ENCODE data around the gene TBC1D2B.
"Not testable (repeated sequence)": the region's sequence is repeated elsewhere in the genome, so short reads cannot be mapped to it uniquely, and the experiment has no call there.

TBC1D2B gene

DNA sequence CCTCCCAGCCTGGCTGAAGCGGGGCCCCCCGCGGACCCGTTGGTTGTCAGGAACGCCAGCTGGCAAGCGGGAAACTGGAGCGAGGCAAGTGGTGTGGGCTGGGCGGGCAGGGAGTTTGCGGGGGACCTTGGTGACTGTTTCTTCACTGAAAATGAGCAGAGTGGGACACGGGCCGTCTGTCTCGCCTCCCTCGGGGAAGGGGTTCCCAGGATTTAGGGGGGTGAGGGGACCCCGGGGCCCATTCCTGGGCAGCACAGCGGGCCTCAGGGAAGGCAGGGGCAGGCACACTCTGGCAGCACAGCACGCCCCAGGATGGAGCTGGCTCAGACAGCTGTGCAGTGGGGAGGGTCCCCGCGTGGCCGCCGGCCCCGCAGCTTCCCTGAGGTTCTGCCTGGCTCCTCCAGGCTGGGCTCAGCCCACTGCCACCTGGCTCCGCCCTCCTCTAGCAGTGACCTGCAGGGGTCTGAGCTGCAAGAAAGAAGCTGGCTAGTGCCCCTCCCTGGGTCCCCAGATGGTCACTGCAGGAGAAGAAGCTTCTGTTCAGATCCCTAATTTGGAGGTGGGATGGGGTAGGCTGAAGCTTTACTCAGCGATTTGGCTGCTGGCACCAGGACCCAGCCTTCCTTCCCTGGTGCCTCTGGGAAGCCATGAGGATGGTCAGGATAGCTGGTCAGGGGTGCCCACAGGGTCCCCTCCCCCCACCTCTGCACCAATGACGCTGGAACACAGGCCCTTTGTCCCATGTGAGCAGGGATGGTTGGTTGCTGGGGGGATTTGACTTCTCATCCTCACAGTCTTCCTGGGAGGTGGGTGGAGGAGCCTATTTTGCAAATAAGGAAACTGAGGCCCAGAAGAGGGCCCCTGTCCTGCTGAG lies 90.4 kb downstream of the TBC1D2B start:
- DNase-seq (ENCODE audit: low read depth): no peak

DNA sequence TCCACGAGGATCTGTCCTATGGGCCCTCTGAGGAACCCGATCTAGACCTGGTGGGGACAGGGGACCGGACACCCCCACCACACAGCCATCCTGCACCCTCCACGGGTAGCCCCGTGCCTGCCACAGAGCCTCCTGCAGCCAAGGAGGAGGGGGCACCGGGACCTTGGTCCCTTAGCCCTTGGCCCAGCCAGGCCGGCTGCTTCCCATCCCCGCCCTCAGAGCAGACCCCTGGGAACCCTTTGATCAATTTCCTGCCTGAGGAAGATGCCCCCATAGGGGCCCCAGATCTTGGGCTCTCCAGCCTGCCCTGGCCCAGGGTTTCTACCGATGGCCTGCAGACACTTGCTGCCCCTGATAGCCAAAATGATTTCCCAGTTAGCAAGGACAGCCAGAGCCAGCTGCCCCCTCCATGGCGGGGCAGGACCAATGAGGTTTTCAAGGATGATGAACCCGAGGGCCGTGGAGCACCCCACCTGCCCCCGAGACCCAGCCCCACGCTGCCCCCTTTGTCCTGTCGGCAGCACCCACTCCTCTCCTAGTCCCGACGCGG lies 91.5 kb downstream of the TBC1D2B start:
- DNase-seq (ENCODE audit: low read depth): no peak

DNA sequence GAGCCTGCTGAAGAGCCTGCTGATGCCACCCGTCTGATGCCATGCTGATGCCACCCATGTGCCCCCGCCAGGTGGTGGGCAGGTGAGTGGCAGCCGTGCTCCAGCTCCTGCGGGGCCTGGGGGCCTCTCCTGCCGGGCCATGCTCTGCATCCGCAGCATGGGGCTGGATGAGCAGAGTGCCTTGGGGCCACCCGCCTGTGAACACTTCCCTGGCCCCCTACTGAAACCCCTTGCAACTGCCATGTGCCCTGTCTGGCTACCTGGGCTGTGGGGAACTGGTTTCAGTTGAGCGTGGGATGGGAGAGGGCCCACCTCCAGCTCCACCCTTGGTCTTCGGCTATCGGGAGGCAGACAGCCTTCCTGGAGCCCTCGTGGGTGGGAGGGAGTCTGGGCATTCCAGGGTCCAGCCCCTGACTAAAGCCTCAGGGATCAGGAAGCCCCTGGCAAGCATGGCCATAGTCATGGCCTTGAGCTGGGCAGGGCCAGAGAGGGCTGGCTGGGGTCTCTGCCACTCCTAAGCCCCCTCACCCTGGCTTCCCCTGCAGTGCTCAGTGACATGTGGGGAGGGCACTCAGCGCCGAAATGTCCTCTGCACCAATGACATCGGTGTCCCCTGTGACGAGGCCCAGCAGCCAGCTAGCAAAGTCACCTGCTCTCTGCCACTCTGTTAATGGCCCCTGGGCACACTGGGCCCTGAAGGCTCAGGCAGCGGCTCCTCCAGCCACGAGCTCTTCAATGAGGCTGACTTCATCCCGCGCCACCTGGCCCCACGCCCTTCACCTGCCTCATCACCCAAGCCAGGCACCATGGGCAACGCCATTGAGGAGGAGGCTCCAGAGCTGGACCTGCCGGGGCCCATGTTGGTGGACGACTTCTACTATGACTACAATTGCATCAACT lies 92.2 kb downstream of the TBC1D2B start:
- DNase-seq (ENCODE audit: low read depth): no peak

DNA sequence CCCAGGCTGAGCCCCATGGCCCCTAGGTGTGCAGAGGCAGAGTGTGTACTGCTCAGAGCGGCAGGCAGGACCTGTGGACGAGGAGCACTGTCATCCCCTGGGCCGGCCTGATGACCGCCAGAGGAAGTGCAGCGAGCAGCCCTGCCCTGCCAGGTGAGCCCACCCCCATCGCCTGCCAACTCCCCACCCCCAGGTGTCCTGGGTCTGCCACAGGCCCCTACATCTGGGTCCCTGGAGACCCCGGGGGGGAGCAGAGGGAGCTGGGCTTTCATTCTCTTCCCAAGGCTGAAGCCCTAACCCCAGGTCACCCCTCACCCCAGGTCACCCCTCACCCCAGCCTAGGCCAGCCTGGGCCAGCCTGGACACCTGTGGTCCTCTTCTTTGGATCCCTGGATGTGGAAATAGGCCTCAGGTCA lies 93.1 kb downstream of the TBC1D2B start:
- DNase-seq (ENCODE audit: low read depth): no peak

DNA sequence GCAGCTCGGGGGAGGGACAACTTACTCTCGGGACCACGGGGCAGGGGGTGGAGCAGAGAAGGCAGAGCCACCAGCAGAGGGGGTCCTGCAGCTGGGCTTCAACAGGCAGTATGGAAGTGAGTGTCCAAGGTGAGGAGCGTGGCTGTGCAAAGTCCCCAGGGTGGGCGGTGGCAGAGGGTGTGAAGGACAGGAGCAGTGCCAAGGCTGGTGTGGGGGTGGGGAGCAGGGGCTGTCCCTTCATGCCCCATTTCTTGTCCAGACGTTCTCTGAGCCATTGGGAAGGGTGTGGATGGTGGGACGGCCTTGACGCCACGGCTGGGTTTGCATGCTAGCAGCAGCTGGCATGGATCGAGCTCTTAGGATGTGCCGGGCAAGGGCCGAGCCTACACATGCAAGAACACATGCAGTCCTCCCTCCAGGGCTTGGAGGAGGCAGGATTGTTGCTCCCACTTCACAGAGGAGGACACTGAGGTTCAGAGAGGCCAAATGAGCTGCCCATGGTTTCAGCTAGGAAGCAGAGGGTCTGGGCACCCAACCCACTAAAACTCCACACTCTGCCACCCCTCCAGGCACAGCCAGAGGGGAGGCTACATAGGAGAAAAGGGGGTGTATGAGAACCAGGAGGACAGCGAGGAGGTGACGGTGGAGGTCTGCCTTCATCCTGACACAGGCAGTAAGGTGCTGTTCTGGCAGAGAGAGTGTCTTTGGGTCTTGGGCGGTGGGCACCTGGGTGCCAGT lies 93.6 kb downstream of the TBC1D2B start:
- no peak for DNase-seq (ENCODE audit: low read depth)

DNA sequence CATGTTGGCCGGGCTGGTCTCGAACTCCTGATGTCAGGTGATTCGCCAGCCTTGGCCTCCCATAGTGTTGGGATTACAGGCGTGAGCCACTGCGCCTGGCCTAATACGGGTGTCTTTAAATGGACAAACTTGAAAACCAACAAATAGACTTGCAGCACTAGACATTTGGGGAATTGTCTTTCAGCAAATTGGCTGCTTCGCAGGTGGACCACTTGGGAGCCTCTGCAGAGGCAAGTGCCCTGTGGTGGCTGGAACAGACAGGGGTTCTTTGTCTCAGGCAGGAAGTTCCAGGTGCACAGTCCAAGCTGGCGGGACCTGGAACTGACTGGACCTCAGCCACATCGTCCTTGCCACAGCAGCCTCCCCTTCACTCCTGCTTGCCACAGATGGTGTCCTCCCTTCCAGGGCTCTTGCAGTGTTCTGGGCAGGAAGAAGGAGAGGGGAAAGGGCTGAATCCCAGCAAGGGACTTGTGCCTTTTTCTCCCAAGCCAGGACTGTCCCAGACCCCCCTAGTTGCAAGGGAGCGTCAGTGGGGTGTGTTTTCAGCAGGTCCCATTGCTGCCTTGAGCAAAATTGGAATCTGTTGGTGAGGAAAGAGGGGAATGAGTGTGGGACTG lies 94.3 kb downstream of the TBC1D2B start:
- DNase-seq (ENCODE audit: low read depth): no peak

- DNase-seq (ENCODE audit: low read depth): no peak
Measured at GRCh38 chr15:77982127-77982490, 95.4 kb downstream of the TBC1D2B start.

- DNase-seq (ENCODE audit: low read depth): no peak
Measured at GRCh38 chr15:77981281-77982126, 96.0 kb downstream of the TBC1D2B start.

DNA sequence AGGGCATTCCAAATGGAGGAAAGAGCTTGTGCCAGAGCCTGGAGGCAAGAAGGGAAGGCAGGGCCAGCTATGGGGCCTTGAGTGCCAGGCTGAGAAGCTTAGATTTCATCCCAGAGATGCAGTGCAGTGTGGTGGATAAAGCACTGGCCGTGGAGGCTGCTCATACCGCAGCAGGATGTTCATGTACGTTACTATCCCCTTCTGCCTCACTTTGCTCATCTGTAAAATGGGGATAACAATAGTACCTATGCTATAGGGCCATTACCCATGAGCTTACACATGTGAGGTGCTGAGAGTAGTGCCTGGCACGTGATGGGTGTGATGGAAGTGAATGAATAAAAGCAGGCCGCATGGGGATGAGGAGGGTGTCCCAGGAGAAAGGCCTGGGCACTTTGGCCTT lies 96.8 kb downstream of the TBC1D2B start:
- not testable (repeated sequence) for DNase-seq (ENCODE audit: low read depth)

GRCh38 chr15:77980098-77980497 lies 97.4 kb downstream of the TBC1D2B start:
- no peak for DNase-seq (ENCODE audit: low read depth)

GRCh38 chr15:77979157-77979556 lies 98.4 kb downstream of the TBC1D2B start:
- not testable (repeated sequence) for DNase-seq (ENCODE audit: low read depth)

DNA sequence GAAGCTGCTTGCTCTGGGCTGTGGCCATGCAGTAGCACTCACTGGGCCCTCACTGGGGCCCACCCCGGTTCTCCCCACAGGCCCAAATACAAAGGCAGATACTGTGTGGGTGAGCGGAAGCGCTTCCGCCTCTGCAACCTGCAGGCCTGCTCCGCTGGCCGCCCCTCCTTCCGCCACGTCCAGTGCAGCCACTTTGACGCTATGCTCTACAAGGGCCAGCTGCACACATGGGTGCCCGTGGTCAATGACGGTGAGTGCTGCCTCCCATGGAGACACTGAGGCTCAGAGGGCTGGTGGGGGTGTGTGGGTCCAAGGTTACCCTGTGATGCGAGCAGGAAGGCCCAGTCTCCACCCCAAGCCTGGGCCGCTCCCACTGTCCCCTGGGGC lies 98.8 kb downstream of the TBC1D2B start:
- DNase-seq (ENCODE audit: low read depth): not testable (repeated sequence)

DNA sequence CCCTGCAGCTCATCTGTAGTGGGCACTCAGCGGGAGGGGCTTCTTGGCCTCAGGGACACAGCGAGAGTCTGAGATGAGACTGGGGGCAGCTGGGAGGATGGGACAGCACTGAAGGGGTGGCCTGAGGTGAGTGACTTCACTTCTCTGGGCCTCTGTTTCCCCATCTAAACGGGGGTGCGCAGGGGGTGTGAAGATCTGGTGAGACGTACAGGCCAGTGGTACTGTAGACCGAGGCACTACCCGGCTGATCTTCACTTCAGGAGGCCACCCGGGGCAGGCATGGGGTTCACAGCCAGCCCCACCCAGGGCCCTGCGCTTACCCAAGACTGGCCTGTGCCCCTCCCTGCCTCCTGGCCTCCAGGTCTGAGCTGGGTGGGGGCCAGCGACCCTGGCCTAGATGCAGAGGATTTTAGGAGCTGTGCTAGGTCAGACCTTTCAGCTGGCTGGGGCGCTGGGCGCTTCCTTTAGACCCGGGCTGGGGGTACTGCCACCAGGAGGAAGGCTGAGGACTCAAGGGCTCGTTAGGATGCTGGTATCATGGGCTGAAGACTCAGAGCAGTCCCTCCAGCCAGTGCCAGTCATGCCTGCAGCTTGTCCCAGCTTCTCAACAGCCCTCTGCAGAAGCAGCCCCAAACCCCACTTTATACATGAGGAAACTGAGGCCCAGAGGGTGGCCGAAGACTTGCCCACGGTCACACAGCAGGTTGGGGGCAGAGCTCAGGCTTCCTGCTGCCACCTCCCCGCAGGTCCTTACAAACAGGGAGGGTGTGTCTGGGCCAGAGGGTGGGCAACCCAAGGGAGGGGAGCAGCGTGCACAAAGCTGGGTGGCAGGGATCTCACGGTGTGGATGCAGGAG lies 99.4 kb downstream of the TBC1D2B start:
- DNase-seq (ENCODE audit: low read depth): not testable (repeated sequence)

GRCh38 chr15:77976760-77977525 lies 100.6 kb downstream of the TBC1D2B start:
- DNase-seq (ENCODE audit: low read depth): not testable (repeated sequence)

- DNase-seq (ENCODE audit: low read depth): not testable (repeated sequence)
Measured at GRCh38 chr15:77976095-77976450, 101.4 kb downstream of the TBC1D2B start.

GRCh38 chr15:77975332-77976094 lies 102.0 kb downstream of the TBC1D2B start:
- no peak for DNase-seq (ENCODE audit: low read depth)

- no peak for DNase-seq (ENCODE audit: low read depth)
Measured at GRCh38 chr15:77974416-77975331, 102.8 kb downstream of the TBC1D2B start.
